Sigmoid colon (tissue), 7 donors: ENCODE data around the gene KIF5C. TPM values are rescaled to one million over a fixed set of nuclear protein-coding genes. Genes with fewer than 3 reads are reported as not detected.

Source experiments
- DNase-seq: peaks from one replicate; pipeline ENCODE4 v3.0.0-alpha.2; 2019
- H3K27ac ChIP-seq, 4 donors: fragments of 200-600 bp; sonication (generic); one replicate each; pipeline ENCODE4 v1.5.1; 2016 to 2019; ENCODE audit warnings: mild to moderate bottlenecking in 1 of 4
- H3K27me3 ChIP-seq, 3 donors: fragments of 200-600 bp; sonication (generic); one replicate each; pipeline ENCODE4 v1.5.1; 2019; ENCODE audit warnings: mild to moderate bottlenecking in 1 of 3
- H3K36me3 ChIP-seq, 4 donors: fragments of 200-600 bp; sonication (generic); one replicate each; pipeline ENCODE4 v1.5.1; 2016 to 2019
- H3K4me1 ChIP-seq, 4 donors: fragments of 200-600 bp; sonication (generic); one replicate each; pipeline ENCODE4 v1.5.1; 2017 to 2019
- H3K4me3 ChIP-seq, 4 donors: fragments of 200-600 bp; sonication (generic); one replicate each; pipeline ENCODE4 v1.5.1; 2017 to 2019; ENCODE audit warnings: mild to moderate bottlenecking in 2 of 4, moderate library complexity in 1 of 4
- H3K9me3 ChIP-seq, 4 donors: fragments of 200-600 bp in 3 of 4; sonication (generic) in 3 of 4; one replicate each; pipeline versions ENCODE4 v1.5.1 to v1.6.1; 2013 to 2019
- EP300 ChIP-seq, 4 donors: sonication (generic); formaldehyde crosslinking; IDR thresholded peaks; one replicate each; pipeline ENCODE4 v1.6.1; 2017; ENCODE audit warnings: antibody characterized with exemption in 4 of 4
- POLR2A ChIP-seq, 2 donors: fragments of 450-650 bp; IDR thresholded peaks; one replicate each; pipeline ENCODE4 v1.6.1; 2016; ENCODE audit warnings: antibody characterized with exemption in 2 of 2, mild to moderate bottlenecking in 2 of 2, moderate library complexity in 2 of 2
- POLR2AphosphoS5 ChIP-seq, 4 donors: sonication (generic); formaldehyde crosslinking; IDR thresholded peaks; one replicate each; pipeline ENCODE4 v1.6.1; 2017; ENCODE audit warnings: antibody characterized with exemption in 4 of 4
- WGBS, 2 donors: extraction: QIAGEN DNeasy Blood & Tissue Kit; methylation state at CpG; one replicate each; pipeline ENCODE4 v1.1.7; 2013; 5-methylcytosine and 5-hydroxymethylcytosine counted together
- intact Hi-C: fragments of 100-400 bp; cut with DNase I; formaldehyde crosslinking; loops from one replicate; pipeline ENCODE4 v1.15.1; 2023
- polyA plus RNA-seq, 3 donors: library from polyadenylated mRNA; stranded (reverse); fragments of 200-250 nt; gene quantifications; one replicate each; pipeline ENCODE4 v1.2.3, GENCODE V29; 2013
- total RNA-seq, 4 donors: library from RNA; depleted of rRNA; stranded (reverse); fragments of >200 nt; gene quantifications; one replicate each; pipeline ENCODE4 v1.1.0, GENCODE V29; 2016
- TF ChIP-seq, protein P1 (sequence below), 4 experiments: fragments of 450-650 bp in 3 of 4; fragments of 200-600 bp in 1 of 4; IDR thresholded peaks; one replicate each; pipeline ENCODE4 v1.5.1; 2016 to 2019; ENCODE audit warnings: antibody characterized with exemption in 4 of 4, mild to moderate bottlenecking in 3 of 4, moderate library complexity in 2 of 4
- donor health status: healthy with polysubstance abuse.
- donor health status: Bipolar disorder and iron deficiency.
- donor health status: healthy.

The KIF5C gene
- total and polyA plus RNA-seq, 7 donors: 0.23 to 11.1 (median 7.3) TPM

DNA sequence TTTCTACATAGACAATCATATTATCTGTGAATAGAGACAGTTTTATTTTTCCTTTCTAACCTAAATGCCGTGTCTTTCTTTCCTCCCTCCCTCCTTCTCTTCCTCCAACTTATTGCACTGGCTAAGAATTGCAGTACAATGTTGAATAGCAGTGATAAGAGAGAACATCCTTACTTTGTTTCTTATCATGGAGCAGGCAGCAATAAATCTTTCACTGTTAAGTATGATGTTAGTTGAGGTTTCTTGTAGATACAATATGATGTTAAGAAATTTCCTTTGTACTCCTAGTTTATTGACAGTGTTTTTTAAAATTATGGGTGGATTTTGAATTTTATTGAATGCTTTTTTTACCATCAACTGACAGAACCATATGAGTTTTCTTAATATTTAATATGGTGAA lies 169.5 kb downstream of the KIF5C start:
- WGBS, 2 donors: 51 to 79% methylated on average over 1 of the region's 1 CpG
- TF ChIP-seq POLR2AphosphoS5 (IDR thresholded peaks at IDR 0.05): no peak
- TF ChIP-seq, protein P1, sequence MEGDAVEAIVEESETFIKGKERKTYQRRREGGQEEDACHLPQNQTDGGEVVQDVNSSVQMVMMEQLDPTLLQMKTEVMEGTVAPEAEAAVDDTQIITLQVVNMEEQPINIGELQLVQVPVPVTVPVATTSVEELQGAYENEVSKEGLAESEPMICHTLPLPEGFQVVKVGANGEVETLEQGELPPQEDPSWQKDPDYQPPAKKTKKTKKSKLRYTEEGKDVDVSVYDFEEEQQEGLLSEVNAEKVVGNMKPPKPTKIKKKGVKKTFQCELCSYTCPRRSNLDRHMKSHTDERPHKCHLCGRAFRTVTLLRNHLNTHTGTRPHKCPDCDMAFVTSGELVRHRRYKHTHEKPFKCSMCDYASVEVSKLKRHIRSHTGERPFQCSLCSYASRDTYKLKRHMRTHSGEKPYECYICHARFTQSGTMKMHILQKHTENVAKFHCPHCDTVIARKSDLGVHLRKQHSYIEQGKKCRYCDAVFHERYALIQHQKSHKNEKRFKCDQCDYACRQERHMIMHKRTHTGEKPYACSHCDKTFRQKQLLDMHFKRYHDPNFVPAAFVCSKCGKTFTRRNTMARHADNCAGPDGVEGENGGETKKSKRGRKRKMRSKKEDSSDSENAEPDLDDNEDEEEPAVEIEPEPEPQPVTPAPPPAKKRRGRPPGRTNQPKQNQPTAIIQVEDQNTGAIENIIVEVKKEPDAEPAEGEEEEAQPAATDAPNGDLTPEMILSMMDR (IDR thresholded peaks at IDR 0.05): no peak
- no peak for TF ChIP-seq EP300 (IDR thresholded peaks at IDR 0.05)
- TF ChIP-seq POLR2A (IDR thresholded peaks at IDR 0.05): no peak
- intact Hi-C loops: no loop called here

DNA sequence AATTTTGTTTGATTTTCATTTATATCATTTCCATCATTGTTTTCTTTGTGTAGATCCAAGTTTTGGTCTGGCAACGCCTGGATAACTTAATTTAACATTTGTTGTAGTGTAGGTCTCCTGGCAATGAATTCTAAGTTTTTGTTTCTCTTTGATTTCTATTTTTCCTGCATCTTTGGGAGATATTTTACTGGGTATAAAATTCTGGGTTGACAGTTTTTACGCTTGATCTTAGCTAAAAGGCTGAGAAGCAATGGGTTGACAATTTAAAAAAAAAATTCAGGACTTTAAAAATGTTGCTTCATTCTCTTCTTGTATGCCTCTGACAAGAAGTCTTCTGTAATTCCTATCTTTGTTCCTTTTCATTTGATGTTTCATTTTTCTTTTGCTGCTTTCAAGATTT lies 172.1 kb downstream of the KIF5C start:
- 86 to 94% methylated on average over 2 of the region's 2 CpGs for WGBS, 2 donors

More for the DNA sequence above, 169.5 kb downstream of the KIF5C start:
- Histone ChIP-seq H3K9me3 (peaks cover 0 to 8% (median 0%) of the 10 kb centered on the region in 4 donors), H3K4me1 (no peaks in the 10 kb centered on the region), H3K27ac (no peak overlapping the region), H3K27me3 (peaks cover 0 to 5% (median 2%) of the 10 kb centered on the region in 3 donors), H3K36me3 (no peaks in the 10 kb centered on the region), H3K4me3 (no peak overlapping the region)
- DNase-seq: no peak

DNA sequence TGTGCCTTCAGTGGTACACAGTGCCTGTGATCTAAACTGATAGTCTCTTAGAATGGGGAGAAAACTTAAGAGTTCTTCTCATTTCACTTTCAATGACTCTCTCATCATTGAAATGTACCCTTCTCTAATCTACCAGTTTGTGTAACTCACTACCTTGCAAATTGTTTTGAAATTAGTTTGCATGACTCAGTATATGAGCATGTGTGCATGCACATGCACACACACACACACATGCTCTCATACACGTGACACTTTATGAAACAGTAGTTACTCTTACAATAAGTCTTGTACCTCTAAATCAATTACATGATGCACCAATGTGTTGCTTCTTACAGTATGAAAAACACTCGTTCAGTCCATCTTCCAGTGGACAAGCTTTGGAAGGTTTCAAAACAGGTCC lies 174.1 kb downstream of the KIF5C start:
- intact Hi-C loops: no loop called here
- TF ChIP-seq POLR2A (IDR thresholded peaks at IDR 0.05): no peak
- TF ChIP-seq, protein P1 (IDR thresholded peaks at IDR 0.05): no peak

More for the DNA sequence above, 172.1 kb downstream of the KIF5C start:
- H3K4me1 ChIP-seq: no peaks in the 10 kb centered on the region
- no peak overlapping the region for H3K27ac ChIP-seq
- intact Hi-C loops: no loop called here
- no peaks in the 10 kb centered on the region for H3K36me3 ChIP-seq
- peaks cover 0 to 8% (median 0%) of the 10 kb centered on the region in 4 donors for H3K9me3 ChIP-seq
- H3K27me3 ChIP-seq: no peaks in the 10 kb centered on the region
- TF ChIP-seq, protein P1 (IDR thresholded peaks at IDR 0.05): no peak
- TF ChIP-seq POLR2AphosphoS5 (IDR thresholded peaks at IDR 0.05) (no peak), EP300 (IDR thresholded peaks at IDR 0.05) (no peak), POLR2A (IDR thresholded peaks at IDR 0.05) (no peak)
- H3K4me3 ChIP-seq: no peak overlapping the region
- no peak for DNase-seq

DNA sequence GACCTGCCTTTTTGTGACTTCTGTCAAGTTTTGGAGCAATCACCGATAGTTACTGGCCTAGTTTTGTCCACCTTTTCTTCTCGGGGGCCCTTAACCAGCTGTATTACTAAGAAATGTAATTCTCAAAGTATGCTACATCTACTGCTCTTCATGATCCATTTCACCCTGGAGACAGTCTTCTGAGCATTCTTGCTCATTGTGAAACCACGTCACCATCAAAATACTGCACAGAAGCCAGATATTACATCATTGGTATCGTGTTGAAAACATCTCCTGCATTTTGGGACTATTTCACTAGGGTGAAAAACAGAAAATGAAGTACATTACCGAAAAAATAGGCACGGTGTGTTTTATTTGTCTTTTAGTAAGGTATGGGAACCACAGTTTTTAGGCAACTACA lies 175.2 kb downstream of the KIF5C start:
- Histone ChIP-seq H3K27me3 (no peaks in the 10 kb centered on the region), H3K36me3 (no peaks in the 10 kb centered on the region), H3K27ac (no peak overlapping the region), H3K9me3 (peaks cover 0 to 8% (median 0%) of the 10 kb centered on the region in 4 donors), H3K4me3 (no peak overlapping the region), H3K4me1 (no peaks in the 10 kb centered on the region)
- intact Hi-C loops: no loop called here
- DNase-seq: no peak
- TF ChIP-seq EP300 (IDR thresholded peaks at IDR 0.05): no peak
- TF ChIP-seq POLR2A (IDR thresholded peaks at IDR 0.05): no peak
- no peak for TF ChIP-seq POLR2AphosphoS5 (IDR thresholded peaks at IDR 0.05)
- TF ChIP-seq, protein P1 (IDR thresholded peaks at IDR 0.05): no peak
- 79 to 83% methylated on average over 6 of the region's 6 CpGs for WGBS, 2 donors

More for the DNA sequence above, 174.1 kb downstream of the KIF5C start:
- 87 to 90% methylated on average over 2 of the region's 2 CpGs for WGBS, 2 donors
- Histone ChIP-seq H3K36me3 (no peaks in the 10 kb centered on the region), H3K9me3 (peaks cover 0 to 8% (median 0%) of the 10 kb centered on the region in 4 donors), H3K4me3 (no peak overlapping the region), H3K4me1 (no peaks in the 10 kb centered on the region), H3K27me3 (no peaks in the 10 kb centered on the region), H3K27ac (no peak overlapping the region)
- DNase-seq: no peak

DNA sequence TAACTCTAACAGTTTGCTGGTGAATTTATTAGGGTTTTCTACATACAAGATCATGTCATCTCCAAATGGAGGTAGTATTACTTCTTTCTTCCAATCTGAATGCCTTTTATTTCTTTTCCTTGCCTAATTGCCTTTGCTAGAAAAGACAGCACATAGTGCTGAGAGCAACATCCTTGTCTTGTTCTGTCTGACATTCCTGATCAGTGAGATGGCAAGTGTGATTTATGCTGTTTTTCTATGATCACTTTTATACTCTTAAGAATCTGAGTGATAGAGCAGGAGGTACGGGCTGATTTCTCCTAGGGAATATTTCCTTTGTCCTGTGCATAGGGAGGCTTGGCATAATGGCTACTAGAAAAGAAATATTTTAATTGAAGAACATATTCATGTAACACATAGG lies 180.7 kb downstream of the KIF5C start:
- no peak overlapping the region for H3K4me3 ChIP-seq
- H3K9me3 ChIP-seq: no peaks in the 10 kb centered on the region
- TF ChIP-seq, protein P1 (IDR thresholded peaks at IDR 0.05): no peak
- TF ChIP-seq POLR2AphosphoS5 (IDR thresholded peaks at IDR 0.05) (no peak), POLR2A (IDR thresholded peaks at IDR 0.05) (no peak), EP300 (IDR thresholded peaks at IDR 0.05) (no peak)
- H3K27ac ChIP-seq: no peak overlapping the region
- H3K4me1 ChIP-seq: no peaks in the 10 kb centered on the region
- WGBS, 2 donors: 44 to 84% methylated on average over 1 of the region's 1 CpG
- H3K36me3 ChIP-seq: no peaks in the 10 kb centered on the region
- no peaks in the 10 kb centered on the region for H3K27me3 ChIP-seq
- no peak for DNase-seq
- intact Hi-C loops: no loop called here
